SK-N-SH treated with all-trans-retinoic acid at 6 μM for 48 hours (cell line): Measurements from ENCODE around the gene CEP85.
"Not testable (repeated sequence)": the region's sequence is repeated elsewhere in the genome, so short reads cannot be mapped to it uniquely, and the experiment has no call there.

Experiments used
- OSR1 ChIP-seq: fragments of 250-450 bp; sonication (Bioruptor Pico); IDR thresholded peaks from 2 replicates; pipeline ENCODE4 v1.8.0; 2022; ENCODE audit warnings: moderate library complexity, mild to moderate bottlenecking, inconsistent platforms
- POU6F1 ChIP-seq: fragments of 250-450 bp; sonication (Bioruptor Pico); IDR thresholded peaks from 2 replicates; pipeline ENCODE4 v1.8.0; 2021; ENCODE audit warnings: low read depth, mild to moderate bottlenecking, moderate library complexity, borderline replicate concordance
- ZFP3 ChIP-seq: fragments of 250-450 bp; sonication (Bioruptor Pico); IDR thresholded peaks from 2 replicates; pipeline ENCODE4 v1.5.0; 2020; ENCODE audit warnings: mild to moderate bottlenecking, moderate library complexity

- not testable (repeated sequence) for TF ChIP-seq POU6F1, OSR1, ZFP3 (CRISPR knock-in tag)
Observed at GRCh38 chr1:26307966-26308899, 74.2 kb downstream of the CEP85 start.
